Trophoblast cell (in vitro differentiated cells and primary cell): ENCODE results near the gene RBM47.
"Not testable (repeated sequence)": the region's sequence is repeated elsewhere in the genome, so short reads cannot be mapped to it uniquely, and the experiment has no call there.

ENCODE experiments used
- DNase-seq, 2 donors: peaks; one replicate each; pipeline ENCODE4 v3.0.0-alpha.2; 2016
- H2AFZ ChIP-seq: 2 replicates; pipeline ENCODE4 v1.6.1; 2013; ENCODE audit warnings: low read length, moderate library complexity, mild to moderate bottlenecking; ENCODE audit not compliant: insufficient read depth, poor library complexity
- H2AK5ac ChIP-seq: 2 replicates; pipeline ENCODE4 v1.6.1; 2013; ENCODE audit warnings: mild to moderate bottlenecking, low read length
- H2BK120ac ChIP-seq: 2 replicates; pipeline ENCODE4 v1.6.1; 2013; ENCODE audit warnings: low read length, mild to moderate bottlenecking, moderate library complexity; ENCODE audit not compliant: insufficient read depth, poor library complexity
- H2BK12ac ChIP-seq: 2 replicates; pipeline ENCODE4 v1.6.1; 2013; ENCODE audit warnings: mild to moderate bottlenecking, low read length, moderate library complexity
- H2BK5ac ChIP-seq: 2 replicates; pipeline ENCODE4 v1.6.1; 2013; ENCODE audit warnings: low read length, low read depth, moderate library complexity, mild to moderate bottlenecking; ENCODE audit not compliant: poor library complexity
- H3K14ac ChIP-seq: 2 replicates; pipeline ENCODE4 v1.6.1; 2013; ENCODE audit warnings: mild to moderate bottlenecking, low read length
- H3K18ac ChIP-seq: 2 replicates; pipeline ENCODE4 v1.6.1; 2013; ENCODE audit warnings: mild to moderate bottlenecking, low read length
- H3K23ac ChIP-seq: 2 replicates; pipeline ENCODE4 v1.6.1; 2013; ENCODE audit warnings: low read length
- H3K27ac ChIP-seq: 2 replicates; pipeline ENCODE4 v1.5.1; 2013; ENCODE audit warnings: low read depth, mild to moderate bottlenecking, inconsistent platforms, low read length, moderate library complexity
- H3K27me3 ChIP-seq: 2 replicates; pipeline ENCODE4 v1.6.1; 2013; ENCODE audit warnings: inconsistent platforms, mild to moderate bottlenecking, low read length, moderate library complexity; ENCODE audit not compliant: insufficient read depth
- H3K36me3 ChIP-seq, 2 experiments: 1 replicate in 1 of 2; 2 replicates in 1 of 2; pipeline ENCODE4 v1.6.1; 2013; ENCODE audit warnings: low read length in 2 of 2, mild to moderate bottlenecking in 2 of 2, moderate library complexity in 1 of 2; ENCODE audit not compliant: insufficient read depth in 2 of 2, control insufficient read depth in 1 of 2
- H3K4ac ChIP-seq: 2 replicates; pipeline ENCODE4 v1.6.1; 2013; ENCODE audit warnings: low read depth, mild to moderate bottlenecking, low read length, moderate library complexity
- H3K4me1 ChIP-seq, 2 experiments: 1 replicate in 1 of 2; 2 replicates in 1 of 2; pipeline ENCODE4 v1.6.1; 2013; ENCODE audit warnings: low read length in 2 of 2, mild to moderate bottlenecking in 2 of 2, moderate library complexity in 1 of 2; ENCODE audit not compliant: insufficient read depth in 2 of 2, control insufficient read depth in 1 of 2
- H3K4me2 ChIP-seq: 2 replicates; pipeline ENCODE4 v1.6.1; 2013; ENCODE audit warnings: inconsistent platforms, mild to moderate bottlenecking, low read length, moderate library complexity
- H3K4me3 ChIP-seq: 2 replicates; pipeline ENCODE4 v1.5.1; 2013; ENCODE audit warnings: mild to moderate bottlenecking, low read depth, low read length, inconsistent platforms
- H3K79me1 ChIP-seq: one replicate; pipeline ENCODE4 v1.6.1; 2013; ENCODE audit warnings: low read length
- H3K79me2 ChIP-seq: 2 replicates; pipeline ENCODE4 v1.6.1; 2013; ENCODE audit warnings: low read length, mild to moderate bottlenecking; ENCODE audit not compliant: control insufficient read depth, insufficient read depth, poor library complexity
- H3K9ac ChIP-seq: 2 replicates; pipeline ENCODE4 v1.6.1; 2013; ENCODE audit warnings: mild to moderate bottlenecking, low read length
- H3K9me3 ChIP-seq: 2 replicates; pipeline ENCODE4 v1.6.1; 2013; ENCODE audit warnings: low read depth, mild to moderate bottlenecking, control low read depth, inconsistent platforms, low read length; ENCODE audit not compliant: insufficient read depth
- H4K12ac ChIP-seq: 2 replicates; pipeline ENCODE4 v1.6.1; 2013; ENCODE audit warnings: low read depth, mild to moderate bottlenecking, low read length, moderate library complexity
- H4K8ac ChIP-seq: 2 replicates; pipeline ENCODE4 v1.6.1; 2013; ENCODE audit warnings: low read depth, mild to moderate bottlenecking, low read length, moderate library complexity
- H4K91ac ChIP-seq: one replicate; pipeline ENCODE4 v1.6.1; 2013; ENCODE audit warnings: low read depth, mild to moderate bottlenecking, low read length, moderate library complexity
- WGBS: extraction: QIAGEN DNeasy Blood & Tissue Kit; methylation state at CpG from one replicate; pipeline ENCODE4 v1.1.7; 2013; ENCODE audit warnings: missing lambda C conversion rate; ENCODE audit not compliant: insufficient read length, insufficient coverage; ENCODE audit errors: extremely low coverage; 5-methylcytosine and 5-hydroxymethylcytosine counted together

RBM47 gene

GRCh38 chr4:40439519-40439918, 190.1 kb downstream of the RBM47 start:
- WGBS, result no CpG with 5 or more reads among the region's 1 CpG
- H3K9ac ChIP-seq, result no peak overlapping the region
- no peak overlapping the region for H3K18ac ChIP-seq
- no peak overlapping the region for H3K27ac ChIP-seq
- H3K4me2 ChIP-seq, result no peak overlapping the region
- H2BK12ac ChIP-seq, result no peak overlapping the region
- H3K4ac ChIP-seq, result no peak overlapping the region
- no peaks in the 10 kb centered on the region for H3K79me1 ChIP-seq
- no peak overlapping the region for H4K91ac ChIP-seq
- no peak overlapping the region for H4K12ac ChIP-seq
- peaks cover 14 to 19% of the 10 kb centered on the region in 2 experiments for H3K36me3 ChIP-seq
- no peaks in the 10 kb centered on the region for H3K4me1 ChIP-seq
- peaks cover 2% of the 10 kb centered on the region for H3K9me3 ChIP-seq
- no peak overlapping the region for H2AK5ac ChIP-seq
- no peak overlapping the region for H3K23ac ChIP-seq
- no peak overlapping the region for H3K4me3 ChIP-seq
- H2BK5ac ChIP-seq, result no peak overlapping the region
- DNase-seq, result no peak
- no peak overlapping the region for H3K14ac ChIP-seq
- no peaks in the 10 kb centered on the region for H3K79me2 ChIP-seq
- H2AFZ ChIP-seq, result no peak overlapping the region
- H4K8ac ChIP-seq, result no peak overlapping the region
- H2BK120ac ChIP-seq, result no peak overlapping the region
- no peaks in the 10 kb centered on the region for H3K27me3 ChIP-seq

- H3K79me2 ChIP-seq, result no peaks in the 10 kb centered on the region
Measured at GRCh38 chr4:40438384-40439026, 191.2 kb downstream of the RBM47 start.

GRCh38 chr4:40437741-40438383, 191.8 kb downstream of the RBM47 start:
- WGBS, result no CpG with 5 or more reads among the region's 59 CpGs
- no peaks in the 10 kb centered on the region for H3K79me1 ChIP-seq

More at GRCh38 chr4:40438384-40439026, 191.2 kb downstream of the RBM47 start:
- no peaks in the 10 kb centered on the region for H3K4me1 ChIP-seq
- H3K14ac ChIP-seq, result no peak overlapping the region
- no peak overlapping the region for H3K4me3 ChIP-seq
- WGBS, result no CpG with 5 or more reads among the region's 64 CpGs
- no peak overlapping the region for H3K23ac ChIP-seq
- no peak overlapping the region for H2BK120ac ChIP-seq
- H2AK5ac ChIP-seq, result no peak overlapping the region
- no peak overlapping the region for H2AFZ ChIP-seq
- H4K91ac ChIP-seq, result no peak overlapping the region
- no peak overlapping the region for H3K4ac ChIP-seq
- no peak overlapping the region for H4K12ac ChIP-seq
- no peak overlapping the region for H3K9ac ChIP-seq
- H3K27ac ChIP-seq, result no peak overlapping the region
- peaks cover 14 to 19% of the 10 kb centered on the region in 2 experiments for H3K36me3 ChIP-seq
- no peak overlapping the region for H4K8ac ChIP-seq
- H3K4me2 ChIP-seq, result no peak overlapping the region
- no peak overlapping the region for H2BK5ac ChIP-seq
- DNase-seq, result no peak
- H3K9me3 ChIP-seq, result peaks cover 2% of the 10 kb centered on the region
- H3K79me1 ChIP-seq, result no peaks in the 10 kb centered on the region
- no peaks in the 10 kb centered on the region for H3K27me3 ChIP-seq
- no peak overlapping the region for H2BK12ac ChIP-seq
- no peak overlapping the region for H3K18ac ChIP-seq

DNA sequence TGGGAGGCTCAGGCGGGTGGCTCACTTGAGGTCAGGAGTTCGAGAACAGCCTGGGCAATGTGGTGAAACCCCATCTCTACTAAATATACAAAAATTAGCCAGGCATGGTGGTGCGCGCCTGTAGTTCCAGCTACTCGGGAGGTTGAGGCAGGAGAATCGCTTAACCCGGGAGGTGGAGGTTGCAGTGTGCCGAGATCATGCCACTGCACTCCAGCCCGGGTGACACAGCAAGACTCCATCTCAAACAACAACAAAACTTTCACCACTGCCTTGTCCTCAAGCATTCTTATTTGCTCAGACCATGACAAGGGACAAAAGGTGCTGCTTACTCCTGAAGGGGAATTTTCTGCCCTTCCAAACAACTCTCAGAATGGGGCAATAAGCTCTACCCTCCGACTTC, 194.4 kb downstream of the RBM47 start:
- not testable (repeated sequence) for H3K4me2 ChIP-seq, H3K27ac ChIP-seq, H4K12ac ChIP-seq, H2AFZ ChIP-seq, DNase-seq, H2BK120ac ChIP-seq, H3K9me3 ChIP-seq, H2BK12ac ChIP-seq, H3K79me1 ChIP-seq, H3K4me3 ChIP-seq, H3K9ac ChIP-seq, H3K4ac ChIP-seq, H3K27me3 ChIP-seq, H3K14ac ChIP-seq, H4K91ac ChIP-seq, H3K4me1 ChIP-seq, H3K18ac ChIP-seq, H2AK5ac ChIP-seq, H4K8ac ChIP-seq, H3K79me2 ChIP-seq, H2BK5ac ChIP-seq, H3K23ac ChIP-seq
- no CpG with 5 or more reads among the region's 10 CpGs for WGBS
- peaks cover 14 to 25% of the 10 kb centered on the region in 2 experiments for H3K36me3 ChIP-seq

More at GRCh38 chr4:40437741-40438383, 191.8 kb downstream of the RBM47 start:
- Histone ChIP-seq H2AK5ac (no peak overlapping the region), H2AFZ (no peak overlapping the region), H3K9ac (no peak overlapping the region), H3K36me3 (peaks cover 14 to 19% of the 10 kb centered on the region in 2 experiments), H3K4me1 (no peaks in the 10 kb centered on the region), H3K4me3 (no peak overlapping the region), H2BK5ac (no peak overlapping the region), H3K14ac (no peak overlapping the region), H2BK120ac (no peak overlapping the region), H3K4me2 (no peak overlapping the region), H3K27ac (no peak overlapping the region), H3K79me2 (no peaks in the 10 kb centered on the region), H2BK12ac (no peak overlapping the region), H4K8ac (no peak overlapping the region), H3K27me3 (no peaks in the 10 kb centered on the region), H3K9me3 (peaks cover 2% of the 10 kb centered on the region), H4K12ac (no peak overlapping the region), H3K23ac (no peak overlapping the region), H3K18ac (no peak overlapping the region), H4K91ac (no peak overlapping the region), H3K4ac (no peak overlapping the region)
- DNase-seq, result no peak
